Tibial artery (tissue), 4 donors: Measurements from ENCODE around the gene ALDH1A1.

ENCODE experiments used
- DNase-seq, 2 donors: peaks; one replicate each; pipeline ENCODE4 v3.0.0-alpha.2; 2019
- H3K27ac ChIP-seq, 2 donors: fragments of 200-600 bp; sonication (generic) in 1 of 2; 1 replicate in 1 of 2; 2 replicates in 1 of 2; pipeline ENCODE4 v1.5.1; 2018 to 2019; ENCODE audit warnings: mild to moderate bottlenecking in 1 of 2
- H3K27me3 ChIP-seq, 2 donors: fragments of 200-600 bp; sonication (generic) in 1 of 2; one replicate each; pipeline versions ENCODE4 v1.5.1 to v1.6.0; 2016 to 2019
- H3K36me3 ChIP-seq, 3 donors: fragments of 200-600 bp; sonication (generic) in 2 of 3; one replicate each; pipeline ENCODE4 v1.5.1; 2016 to 2019; ENCODE audit warnings: mild to moderate bottlenecking in 2 of 3
- H3K4me1 ChIP-seq, 4 donors: fragments of 200-600 bp; sonication (generic) in 2 of 4; 1 replicate in 3 of 4; 2 replicates in 1 of 4; pipeline ENCODE4 v1.5.1; 2016 to 2019
- H3K4me3 ChIP-seq, 2 donors: fragments of 200-600 bp; sonication (generic) in 1 of 2; 1 replicate in 1 of 2; 2 replicates in 1 of 2; pipeline ENCODE4 v1.5.1; 2018 to 2019; ENCODE audit warnings: mild to moderate bottlenecking in 2 of 2
- H3K9me3 ChIP-seq, 3 donors: fragments of 200-600 bp; sonication (generic) in 1 of 3; one replicate each; pipeline ENCODE4 v1.5.1; 2016 to 2019
- CTCF ChIP-seq, 2 experiments: fragments of 200-600 bp in 1 of 2; fragments of 450-650 bp in 1 of 2; IDR thresholded peaks; one replicate each; pipeline ENCODE4 v1.5.1; 2017 to 2019; ENCODE audit warnings: antibody characterized with exemption in 2 of 2, mild to moderate bottlenecking in 1 of 2, moderate library complexity in 1 of 2
- intact Hi-C: fragments of 100-400 bp; cut with DNase I; formaldehyde crosslinking; loops from one replicate; pipeline ENCODE4 v1.15.0; 2023; ENCODE audit warnings: low total_unique reads

ALDH1A1 gene

GRCh38 chr9:72958485-72959281, 5.8 kb upstream of the ALDH1A1 start:
- no peak for TF ChIP-seq CTCF (IDR thresholded peaks at IDR 0.05)
- Histone ChIP-seq H3K27ac (no peak overlapping the region), H3K36me3 (no peaks in the 10 kb centered on the region), H3K4me1 (peaks cover 0 to 18% (median 0%) of the 10 kb centered on the region in 4 donors), H3K9me3 (peaks cover 0 to 7% (median 0%) of the 10 kb centered on the region in 3 donors), H3K4me3 (no peak overlapping the region), H3K27me3 (no peaks in the 10 kb centered on the region)
- DNase-seq: no peak
- intact Hi-C loops: no loop called here

GRCh38 chr9:72955571-72955970, 2.7 kb upstream of the ALDH1A1 start:
- intact Hi-C loops: no loop called here
- DNase-seq: no peak
- H3K27ac ChIP-seq: peak overlapping the region in 1 of 2 donors; percentile 28

GRCh38 chr9:72955126-72955455, 2.2 kb upstream of the ALDH1A1 start:
- peak overlapping the region in 1 of 2 donors; percentile 28 for H3K27ac ChIP-seq
- no peaks in the 10 kb centered on the region for H3K27me3 ChIP-seq
- H3K9me3 ChIP-seq: peaks cover 0 to 7% (median 0%) of the 10 kb centered on the region in 3 donors
- intact Hi-C loops: no loop called here
- H3K4me1 ChIP-seq: peaks cover 0 to 31% (median 0%) of the 10 kb centered on the region in 4 donors
- no peaks in the 10 kb centered on the region for H3K36me3 ChIP-seq
- TF ChIP-seq CTCF (IDR thresholded peaks at IDR 0.05): no peak
- H3K4me3 ChIP-seq: no peak overlapping the region
- DNase-seq: no peak

More at GRCh38 chr9:72955571-72955970, 2.7 kb upstream of the ALDH1A1 start:
- Histone ChIP-seq H3K4me1 (peaks cover 0 to 31% (median 0%) of the 10 kb centered on the region in 4 donors), H3K27me3 (no peaks in the 10 kb centered on the region), H3K36me3 (no peaks in the 10 kb centered on the region), H3K9me3 (peaks cover 0 to 7% (median 0%) of the 10 kb centered on the region in 3 donors), H3K4me3 (no peak overlapping the region)
- no peak for TF ChIP-seq CTCF (IDR thresholded peaks at IDR 0.05)

- intact Hi-C loops: no loop called here
- DNase-seq: peak; percentile 52 to 67
- Histone ChIP-seq H3K4me1 (peaks cover 0 to 31% (median 0%) of the 10 kb centered on the region in 4 donors), H3K4me3 (no peak overlapping the region), H3K36me3 (no peaks in the 10 kb centered on the region), H3K27ac (peak overlapping the region in 1 of 2 donors; percentile 64), H3K27me3 (no peaks in the 10 kb centered on the region), H3K9me3 (peaks cover 0 to 7% (median 0%) of the 10 kb centered on the region in 3 donors)
- TF ChIP-seq CTCF (IDR thresholded peaks at IDR 0.05): no peak
Observed at GRCh38 chr9:72954431-72955125, 1.7 kb upstream of the ALDH1A1 start.

- no peak for TF ChIP-seq CTCF (IDR thresholded peaks at IDR 0.05)
- H3K9me3 ChIP-seq: no peaks in the 10 kb centered on the region
- H3K4me1 ChIP-seq: peaks cover 0 to 31% (median 0%) of the 10 kb centered on the region in 4 donors
- intact Hi-C loops: no loop called here
- no peak for DNase-seq
- H3K27me3 ChIP-seq: no peaks in the 10 kb centered on the region
- H3K4me3 ChIP-seq: peak overlapping the region; percentile 41 to 42
- H3K36me3 ChIP-seq: no peaks in the 10 kb centered on the region
- H3K27ac ChIP-seq: peak overlapping the region; percentile 17 to 64
Observed at GRCh38 chr9:72952381-72952690, 517 bp downstream of the ALDH1A1 start.
